Head of caudate nucleus (tissue), 42 donors: ENCODE measurements around the gene EVI2B.
"Not testable (repeated sequence)": the region's sequence is repeated elsewhere in the genome, so short reads cannot be mapped to it uniquely, and the experiment has no call there.

ENCODE experiments used
- DNase-seq, 42 donors: peaks; one replicate each; pipeline versions ENCODE4 v3.0.0 to v3.0.0-alpha.2; 2020 to 2021; ENCODE audit warnings: mixed read lengths in 7 of 42
- intact Hi-C: fragments of 100-400 bp; cut with DNase I; formaldehyde crosslinking; loops from one replicate; pipeline ENCODE4 v1.15.0; 2022

Gene EVI2B, protein sequence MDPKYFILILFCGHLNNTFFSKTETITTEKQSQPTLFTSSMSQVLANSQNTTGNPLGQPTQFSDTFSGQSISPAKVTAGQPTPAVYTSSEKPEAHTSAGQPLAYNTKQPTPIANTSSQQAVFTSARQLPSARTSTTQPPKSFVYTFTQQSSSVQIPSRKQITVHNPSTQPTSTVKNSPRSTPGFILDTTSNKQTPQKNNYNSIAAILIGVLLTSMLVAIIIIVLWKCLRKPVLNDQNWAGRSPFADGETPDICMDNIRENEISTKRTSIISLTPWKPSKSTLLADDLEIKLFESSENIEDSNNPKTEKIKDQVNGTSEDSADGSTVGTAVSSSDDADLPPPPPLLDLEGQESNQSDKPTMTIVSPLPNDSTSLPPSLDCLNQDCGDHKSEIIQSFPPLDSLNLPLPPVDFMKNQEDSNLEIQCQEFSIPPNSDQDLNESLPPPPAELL

DNA sequence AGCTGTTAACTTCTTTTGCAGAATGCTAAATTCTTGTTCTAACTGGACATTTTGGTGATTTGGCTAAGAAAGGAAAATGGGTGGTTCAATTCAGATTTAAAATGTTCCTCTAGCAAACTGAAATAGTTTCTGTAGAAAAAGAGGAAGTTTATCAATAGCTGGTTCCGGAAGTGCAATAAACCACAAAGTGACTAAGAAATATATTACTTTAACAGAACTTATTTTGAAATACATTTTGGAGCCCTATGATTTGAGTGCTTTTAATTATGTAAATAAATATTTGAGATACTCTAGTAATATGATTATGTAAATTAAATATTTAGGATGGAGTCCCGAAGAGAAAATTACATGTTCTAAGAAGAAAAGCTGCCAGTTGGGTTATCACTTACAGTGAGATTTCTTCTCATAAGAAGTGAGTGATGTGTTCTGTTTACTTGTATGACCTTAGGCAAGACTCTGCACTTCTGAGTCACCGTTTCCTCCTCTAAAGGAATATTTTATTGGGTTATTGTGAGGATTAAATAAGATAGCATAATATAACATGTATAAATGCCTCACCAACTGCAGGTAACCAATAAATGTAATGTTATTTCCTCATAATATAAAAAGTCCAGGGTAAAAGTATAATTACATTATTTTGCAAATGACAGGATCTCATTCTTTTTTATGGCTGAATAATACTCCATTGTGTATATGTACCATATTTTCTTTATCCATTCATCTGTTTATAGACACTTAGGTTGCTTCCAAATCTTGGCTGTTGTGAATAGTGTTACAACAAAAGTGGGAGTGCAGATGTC is at the start of gene EVI2B:
TSS of gene EVI2B (minus strand) at position 73 of the 800 bp plus-strand sequence. CDS start 8,445 bp downstream, outside the sequence.
- intact Hi-C loops, result no loop called here
- no peak for DNase-seq

DNA sequence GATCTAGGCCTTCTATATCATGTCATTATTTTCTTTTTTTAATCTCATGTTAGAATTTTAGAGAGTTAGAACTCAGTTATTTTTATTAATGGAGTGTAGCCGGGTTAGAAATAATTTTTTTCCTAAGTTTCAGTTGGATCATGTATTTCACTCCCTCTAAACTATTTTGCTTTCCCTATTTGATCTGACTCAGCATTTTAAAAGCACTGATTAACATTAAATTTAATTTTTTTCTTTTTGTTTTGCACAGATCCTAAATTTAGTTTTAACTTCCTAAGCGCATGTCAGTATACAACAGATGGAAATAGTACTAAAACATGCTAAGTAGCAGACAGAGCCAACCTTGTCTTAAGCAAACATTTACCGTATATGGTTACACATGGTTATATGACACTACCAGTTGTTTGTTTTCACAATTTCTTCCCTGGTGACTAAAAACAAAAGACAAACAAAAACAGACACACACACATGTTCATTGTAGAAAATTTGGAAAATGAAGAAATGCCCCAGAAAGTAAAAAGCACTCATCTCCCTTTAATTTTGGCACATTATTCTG is 44.1 kb upstream of the EVI2B start:
- intact Hi-C loops, result no loop called here

DNA sequence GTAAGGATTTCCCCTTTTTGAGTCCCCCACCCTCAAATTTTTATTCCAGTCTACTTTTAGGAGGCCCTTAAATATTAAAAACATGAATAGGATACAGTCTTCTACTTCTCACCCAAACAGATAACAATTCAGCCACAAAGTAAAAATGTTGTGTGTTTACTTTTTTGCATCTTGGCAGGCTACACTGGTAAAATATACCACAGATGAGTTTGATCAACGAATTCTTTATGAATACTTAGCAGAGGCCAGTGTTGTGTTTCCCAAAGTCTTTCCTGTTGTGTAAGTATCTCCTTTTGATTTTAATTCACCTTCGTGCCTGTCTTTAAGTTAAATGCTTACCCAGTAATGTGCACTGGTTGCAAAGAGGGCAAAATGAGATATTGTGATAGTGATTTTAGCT is 43.2 kb upstream of the EVI2B start:
- intact Hi-C loops, result no loop called here

More for the DNA sequence above, 44.1 kb upstream of the EVI2B start:
- DNase-seq, result no peak

DNA sequence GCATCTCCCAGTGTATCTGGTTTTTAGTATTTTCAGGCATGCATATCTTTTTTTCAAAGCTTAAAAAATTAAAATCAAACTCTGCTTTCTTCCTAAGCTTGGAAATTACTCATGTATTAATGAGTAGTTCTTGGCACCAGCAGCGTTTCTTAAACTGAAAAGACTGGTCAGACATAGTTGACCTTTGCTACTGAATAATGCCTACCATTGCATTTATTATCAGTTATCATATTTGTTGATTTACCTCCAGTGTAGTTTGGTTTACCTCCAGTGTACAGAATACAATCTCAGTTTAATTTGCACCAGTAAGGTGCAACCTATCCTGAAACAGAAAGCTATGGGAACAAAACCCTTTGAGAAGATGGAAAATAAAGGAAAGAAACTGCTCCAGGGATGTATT is 42.1 kb upstream of the EVI2B start:
- DNase-seq, result no peak
- intact Hi-C loops, result no loop called here

More for the DNA sequence above, 43.2 kb upstream of the EVI2B start:
- DNase-seq, result no peak

DNA sequence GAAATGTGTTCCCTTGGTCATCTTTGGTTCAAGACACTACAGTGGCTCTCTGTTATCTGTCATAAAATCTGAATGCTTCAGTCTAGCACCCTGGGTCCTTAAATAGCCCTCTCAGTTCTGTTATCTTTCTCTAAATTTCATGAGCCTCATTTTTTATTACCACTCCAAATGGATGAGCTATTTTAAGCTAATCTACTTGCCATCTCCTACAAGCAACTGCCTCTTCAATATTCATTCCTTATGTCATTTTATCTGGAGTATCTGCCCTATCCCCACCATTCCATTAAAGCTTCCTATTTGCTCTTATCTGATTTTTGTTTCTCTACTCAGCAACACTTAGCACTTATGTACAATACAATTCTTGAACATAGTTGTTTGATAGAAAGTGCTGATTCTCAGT is 35.6 kb upstream of the EVI2B start:
- intact Hi-C loops, result no loop called here

DNA sequence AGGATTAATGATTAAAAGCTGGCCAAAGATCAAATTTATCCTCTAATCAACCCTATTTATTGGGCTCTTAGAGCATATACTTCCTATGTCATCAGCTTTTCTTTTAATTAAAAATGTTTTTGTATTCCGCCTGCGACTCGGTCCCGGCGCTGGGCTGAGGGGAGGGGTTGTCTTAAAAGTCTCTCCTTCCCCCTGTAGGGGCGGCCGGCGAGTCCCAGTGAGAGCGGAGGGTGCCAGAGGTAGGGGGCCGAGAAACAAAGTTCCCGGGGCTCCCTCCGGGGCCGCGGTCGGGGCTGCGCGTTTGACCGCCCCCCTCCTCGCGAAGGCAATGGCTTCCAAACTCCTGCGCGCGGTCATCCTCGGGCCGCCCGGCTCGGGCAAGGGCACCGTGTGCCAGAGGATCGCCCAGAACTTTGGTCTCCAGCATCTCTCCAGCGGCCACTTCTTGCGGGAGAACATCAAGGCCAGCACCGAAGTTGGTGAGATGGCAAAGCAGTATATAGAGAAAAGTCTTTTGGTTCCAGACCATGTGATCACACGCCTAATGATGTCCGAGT is 31.4 kb upstream of the EVI2B start:
- intact Hi-C loops, DNase-seq: not testable (repeated sequence)

More for the DNA sequence above, 35.6 kb upstream of the EVI2B start:
- DNase-seq, result no peak

DNA sequence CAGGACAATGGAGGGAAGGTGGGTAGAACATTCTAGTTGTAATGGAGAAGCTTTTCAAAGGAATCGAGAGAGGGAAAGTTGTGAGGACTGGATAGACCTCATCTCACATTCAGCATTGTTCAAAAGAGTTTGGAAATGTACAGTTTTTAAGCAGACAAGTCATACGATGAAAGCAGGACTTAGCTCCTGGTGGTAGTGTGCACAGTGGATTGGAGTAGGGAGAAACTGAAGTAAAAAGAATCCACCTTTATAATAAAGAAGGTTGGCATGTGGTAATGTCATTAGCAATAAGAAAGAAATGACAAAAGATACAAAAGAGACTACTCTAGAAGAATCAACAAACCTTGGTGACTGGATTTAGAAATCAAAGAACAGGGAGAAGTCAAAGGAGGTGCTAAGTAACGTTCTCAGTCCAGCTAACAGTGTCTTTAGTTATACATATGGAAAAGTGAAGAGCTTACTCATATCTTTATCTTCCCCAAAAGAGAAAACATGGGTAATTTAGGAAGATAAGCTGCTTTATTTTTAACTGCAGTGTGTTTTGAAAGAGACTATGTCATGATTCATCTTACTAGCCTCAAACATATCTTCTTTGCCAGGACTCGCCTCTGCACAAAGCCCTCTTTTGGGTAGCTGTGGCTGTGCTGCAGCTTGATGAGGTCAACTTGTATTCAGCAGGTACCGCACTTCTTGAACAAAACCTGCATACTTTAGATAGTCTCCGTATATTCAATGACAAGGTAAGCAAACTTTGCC is 26.2 kb upstream of the EVI2B start:
- intact Hi-C loops, result no loop called here
- DNase-seq, result no peak

DNA sequence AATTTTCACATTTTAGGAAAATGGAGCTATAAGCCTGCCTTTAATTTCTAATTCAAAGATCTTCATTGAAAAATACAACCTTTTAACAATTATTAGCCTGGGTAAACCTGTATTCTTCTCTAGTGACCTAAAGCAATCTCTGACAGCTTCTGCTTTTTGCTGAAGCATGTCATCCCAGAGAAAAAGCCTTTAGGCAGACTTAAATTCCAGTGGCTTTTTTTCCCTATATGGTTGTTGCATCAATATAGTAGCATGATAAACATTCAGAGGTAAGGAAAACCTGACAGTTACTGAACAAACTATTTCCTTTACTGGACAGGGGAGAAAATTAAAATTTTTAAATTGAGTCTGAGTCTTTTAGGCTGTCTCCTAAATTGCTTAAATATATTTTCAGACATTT is 15.4 kb upstream of the EVI2B start:
- DNase-seq, result no peak
- intact Hi-C loops, result no loop called here

DNA sequence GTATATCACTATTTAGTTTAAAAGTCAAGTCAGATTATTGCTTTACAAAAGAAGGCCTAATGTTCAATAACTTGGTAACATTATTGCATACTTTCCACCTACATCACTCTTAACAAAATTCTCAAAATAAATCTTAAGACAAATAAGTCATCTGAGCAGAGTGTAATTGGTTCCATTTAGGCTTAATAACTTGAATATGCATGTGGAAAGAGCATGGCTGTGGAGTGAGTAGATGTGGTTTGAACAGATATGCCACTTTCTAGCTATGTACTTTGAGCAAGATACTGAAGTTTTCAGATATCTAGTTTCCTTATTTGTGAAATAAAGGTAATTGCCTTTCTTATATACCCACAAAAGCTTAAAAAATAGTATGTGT is 14.3 kb upstream of the EVI2B start:
- intact Hi-C loops, result no loop called here
- DNase-seq, result no peak

DNA sequence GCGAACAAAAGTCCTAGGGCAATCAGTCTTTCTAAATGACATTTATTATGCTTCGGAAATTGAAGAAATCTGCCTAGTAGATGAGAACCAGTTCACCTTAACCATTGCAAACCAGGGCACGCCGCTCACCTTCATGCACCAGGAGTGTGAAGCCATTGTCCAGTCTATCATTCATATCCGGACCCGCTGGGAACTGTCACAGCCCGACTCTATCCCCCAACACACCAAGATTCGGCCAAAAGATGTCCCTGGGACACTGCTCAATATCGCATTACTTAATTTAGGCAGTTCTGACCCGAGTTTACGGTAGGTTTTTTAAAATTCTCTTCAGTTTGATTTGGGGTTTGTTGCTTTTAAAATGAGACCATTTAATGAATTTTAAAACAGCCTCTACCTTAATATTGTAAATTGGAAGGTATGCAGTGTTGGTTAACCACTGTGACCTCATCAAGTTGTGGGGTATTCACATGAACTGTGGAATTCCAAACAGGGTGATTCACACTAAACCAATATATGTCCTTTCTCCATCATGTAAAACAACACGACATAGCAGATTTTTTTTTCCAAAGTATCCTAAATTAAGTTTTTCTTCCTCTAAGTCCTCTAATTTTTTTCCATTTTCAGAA is 13.8 kb upstream of the EVI2B start:
- intact Hi-C loops, result no loop called here
- DNase-seq, result no peak

DNA sequence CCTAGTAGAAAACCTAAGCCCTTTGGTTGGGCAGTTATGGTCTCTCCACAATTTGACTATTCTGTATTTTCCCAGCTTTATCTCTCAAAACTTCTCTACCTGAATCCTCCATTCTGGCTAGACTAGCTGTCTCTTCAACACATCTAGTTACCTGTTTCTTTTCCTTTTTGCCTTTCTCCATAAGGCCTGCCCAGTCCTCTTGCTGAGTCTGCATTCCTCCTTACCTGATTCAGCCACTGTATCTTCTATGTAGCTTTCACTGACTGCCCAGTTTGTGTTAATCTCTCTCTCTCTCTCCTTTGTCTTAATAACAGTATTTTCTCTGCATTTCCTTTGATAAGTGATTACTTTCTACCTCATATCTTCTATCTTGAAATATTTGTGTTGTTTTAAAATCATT is 9.7 kb upstream of the EVI2B start:
- no peak for DNase-seq
- intact Hi-C loops, result loop anchor here (5.0 kb wide), 1 partner anchor 49 kb away; no protein-coding TSS in a partner anchor

DNA sequence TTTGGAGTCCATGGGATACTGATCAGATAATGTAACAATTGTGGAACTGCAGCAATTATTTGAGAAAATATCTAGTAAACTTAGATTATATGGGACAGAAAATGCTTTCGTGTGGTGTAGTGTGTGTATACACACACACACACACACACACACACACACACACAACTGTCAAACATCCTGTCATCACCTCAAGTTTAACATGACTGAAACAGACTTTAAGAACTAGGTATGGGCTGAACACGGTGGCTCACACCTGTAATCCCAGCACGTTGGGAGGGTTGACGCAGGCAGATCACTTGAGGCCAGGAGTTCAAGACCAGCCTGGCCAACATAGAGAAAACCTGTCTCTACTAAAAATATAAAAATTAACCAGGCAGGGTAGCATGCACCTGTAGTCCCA is 8.1 kb upstream of the EVI2B start:
- DNase-seq, result no peak
- intact Hi-C loops, result loop anchor here (5.0 kb wide), 1 partner anchor 50 kb away; no protein-coding TSS in a partner anchor

DNA sequence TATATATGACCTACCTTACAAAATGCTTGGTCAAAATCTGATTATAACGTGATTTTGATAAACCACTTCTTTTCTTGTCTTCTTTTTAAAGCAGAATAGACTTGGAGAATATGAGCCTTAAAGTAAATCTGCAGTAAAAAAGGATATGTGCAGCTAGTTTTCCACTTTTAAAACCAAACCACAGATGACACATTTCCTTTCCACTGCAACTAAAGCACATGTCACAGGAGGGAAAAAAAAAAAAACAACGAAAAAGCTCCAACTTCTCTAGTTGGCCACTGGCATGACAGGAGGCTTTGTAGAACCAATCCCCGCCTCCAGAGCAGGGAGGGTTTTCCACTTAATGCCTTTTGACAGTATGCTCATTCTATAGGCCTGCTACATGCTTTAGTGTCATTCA is 7.6 kb upstream of the EVI2B start, which contains the start of gene EVI2A:
TSS of gene EVI2A (minus strand) at position 142 of the 400 bp plus-strand sequence. CDS start 2,609 bp downstream, outside the sequence.
- intact Hi-C loops, result loop anchor here (5.0 kb wide), 1 partner anchor 51 kb away; no protein-coding TSS in a partner anchor
- peak in 37 of 42 donors; percentile 21 to 85 (median 59) for DNase-seq

DNA sequence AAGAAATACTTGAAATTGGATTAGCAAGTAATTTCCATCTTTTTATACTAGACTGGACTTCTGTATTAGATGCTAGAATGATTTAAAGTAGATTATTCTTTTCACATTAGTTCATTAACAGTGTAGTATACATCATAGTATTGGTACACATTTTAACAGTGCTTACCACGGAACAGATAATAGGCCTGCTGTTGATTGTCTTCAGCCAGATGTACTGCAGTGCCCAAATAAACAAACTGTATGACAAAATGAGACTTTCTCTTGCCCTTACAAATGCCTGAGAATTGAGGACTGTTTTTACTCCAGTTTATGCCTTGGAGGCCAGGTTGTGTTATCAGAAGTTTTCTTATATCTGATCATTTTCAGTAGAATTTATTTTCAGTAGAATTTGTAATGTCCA is 6.9 kb upstream of the EVI2B start:
- intact Hi-C loops, result loop anchor here (5.0 kb wide), 1 partner anchor 52 kb away; no protein-coding TSS in a partner anchor

DNA sequence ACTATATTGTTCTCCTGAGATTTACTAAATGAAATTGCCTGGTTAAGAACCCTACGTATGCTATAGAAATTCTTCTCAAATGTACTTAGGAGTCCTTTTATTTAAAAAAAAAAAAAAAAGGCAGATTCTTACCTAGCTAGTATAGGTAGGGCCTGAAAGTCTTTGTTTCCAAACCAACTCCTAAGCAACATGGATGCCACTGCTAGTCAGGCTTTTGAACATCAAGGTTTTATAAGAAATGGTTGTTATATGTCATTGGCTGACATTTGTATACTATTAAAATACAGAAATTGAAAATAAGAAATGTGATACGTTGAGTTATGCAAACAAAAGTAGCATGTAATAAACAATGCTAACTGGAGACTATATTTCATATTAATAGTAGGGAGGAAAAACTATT is 6.4 kb upstream of the EVI2B start:
- no peak for DNase-seq
- intact Hi-C loops, result loop anchor here (5.0 kb wide), 1 partner anchor 52 kb away; no protein-coding TSS in a partner anchor

More for the DNA sequence above, 6.9 kb upstream of the EVI2B start:
- peak in 7 of 42 donors; percentile 9 to 47 (median 29) for DNase-seq

DNA sequence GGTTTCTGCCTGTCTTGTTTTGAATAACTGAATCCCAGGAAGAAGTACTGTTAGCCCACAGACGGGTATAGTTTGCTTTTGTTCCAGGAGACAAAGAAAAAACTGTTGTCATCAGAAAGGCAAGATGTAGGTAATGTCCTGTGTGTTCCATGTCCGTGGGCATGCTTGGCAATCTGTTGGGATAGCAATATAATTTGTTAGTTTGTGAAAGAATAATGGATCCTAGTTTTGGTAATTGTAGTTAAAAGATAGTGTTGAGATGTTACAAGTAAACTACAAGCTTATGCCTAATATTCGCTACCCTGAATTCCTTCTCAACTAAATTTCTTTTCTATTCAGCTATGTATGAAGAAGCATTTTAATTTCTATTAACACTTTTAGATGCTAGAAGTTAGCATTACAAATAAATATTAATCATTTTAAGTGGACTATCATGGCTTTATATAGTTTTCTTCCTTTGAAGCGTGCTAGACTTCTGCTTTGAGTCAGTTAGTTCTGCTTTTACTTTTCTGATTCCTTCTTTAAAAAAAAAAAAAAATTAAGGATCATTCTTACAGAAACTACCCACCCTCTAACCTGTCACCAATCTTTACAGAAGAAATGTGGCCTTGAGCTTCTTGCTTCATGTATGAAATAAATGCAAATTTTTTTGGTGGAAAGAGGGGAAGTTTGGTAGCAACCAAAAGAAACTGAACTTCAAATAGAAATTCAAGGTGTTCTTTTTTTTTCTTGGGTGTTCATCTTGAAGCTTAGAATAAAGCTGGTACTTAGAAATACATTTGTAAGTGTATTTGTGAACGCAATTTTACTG is 5.2 kb upstream of the EVI2B start:
- DNase-seq, result peak in 1 of 42 donors; percentile 28
- intact Hi-C loops, result no loop called here

DNA sequence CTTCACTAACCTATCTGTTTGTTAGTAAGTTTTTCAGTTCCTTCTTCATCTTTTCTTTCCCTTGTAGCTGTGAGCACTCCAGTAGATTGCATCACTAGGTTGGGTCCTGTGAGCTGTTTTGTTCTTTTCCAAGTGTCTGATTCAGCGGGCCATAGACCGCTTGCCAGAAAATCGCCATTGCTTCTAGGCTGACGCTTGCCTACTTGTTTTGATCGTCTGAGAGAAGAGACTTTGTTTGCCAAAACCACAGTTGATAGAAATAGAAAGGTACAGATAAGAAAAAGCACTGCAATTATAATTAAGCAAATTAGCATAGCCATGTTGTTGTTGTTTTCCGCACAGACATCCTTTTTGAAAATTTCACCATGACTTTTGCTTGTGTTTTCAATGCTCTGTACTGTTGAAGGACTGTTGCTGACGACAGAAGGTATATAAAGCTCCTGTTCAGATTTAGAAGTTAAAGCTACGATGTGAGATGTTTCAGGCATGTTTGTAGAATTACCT is 4.5 kb upstream of the EVI2B start:
- intact Hi-C loops, result no loop called here
- peak; percentile 46 to 90 (median 76) for DNase-seq
